ENCODE measurements around the gene CARTPT.

- TF ChIP-seq EP300 (IDR thresholded peaks at IDR 0.05; ENCODE audit: low read depth) (no peak), CTCF (IDR thresholded peaks at IDR 0.05) (no peak)
These were observed 25.1 kb downstream of the CARTPT start for GRCh38 chr5:71744009-71744790.

Measured in transverse colon (tissue), 3 donors.